ENCODE results near the gene SLC25A33.
A peak's percentile ranks its signal among the peaks of the same experiment; 100 is the strongest.

The SLC25A33 gene

GRCh38 chr1:9628541-9629444 lies 89.5 kb downstream of the SLC25A33 start:
- DNase-seq = peak; percentile 12 to 65 (median 43)

GRCh38 chr1:9629445-9630201 lies 90.4 kb downstream of the SLC25A33 start:
- peak in 2 of 4 experiments; percentile 70 to 75 for DNase-seq

GRCh38 chr1:9630331-9631111 lies 91.3 kb downstream of the SLC25A33 start:
- DNase-seq = peak in 2 of 4 experiments; percentile 21 to 25

- no peak for DNase-seq
These were observed 92.3 kb downstream of the SLC25A33 start for GRCh38 chr1:9631613-9632012.

- no peak for DNase-seq
These were observed 94.2 kb downstream of the SLC25A33 start for GRCh38 chr1:9633493-9633892.

- no peak for DNase-seq
These were observed 95.3 kb downstream of the SLC25A33 start for GRCh38 chr1:9634582-9634981.

Data from activated naive CD4-positive, alpha-beta T cell (primary cell).